CD4-positive, alpha-beta T cell (primary cell): ENCODE results near the gene ADAMTS12. TPM values are rescaled to one million over a fixed set of nuclear protein-coding genes. Genes with fewer than 3 reads are reported as not detected.

Source experiments
- ATAC-seq: fragments of 200-7000 bp; cut with Tn5 transposase; one replicate; pipeline ENCODE4 v1.10.0; 2022; ENCODE audit warnings: mild to moderate bottlenecking; ENCODE audit not compliant: poor library complexity
- CTCF ChIA-PET: fragments of 350-600 bp; sonication (Branson Sonifier 250); formaldehyde crosslinking; loops from one replicate; lab custom pipeline; 2021; ENCODE audit warnings: antibody characterized with exemption, inconsistent platforms; lab: Charles Lee
- POLR2A ChIA-PET: fragments of 350-600 bp; sonication (Branson Sonifier 250); formaldehyde crosslinking; loops from one replicate; lab custom pipeline; 2021; ENCODE audit warnings: antibody characterized with exemption, inconsistent platforms; lab: Charles Lee
- DNase-seq, 14 experiments: peaks; one replicate each; pipeline ENCODE4 v3.0.0-alpha.2; 2013 to 2020; ENCODE audit warnings: mixed read lengths in 2 of 14
- H3K27ac ChIP-seq, 2 donors: one replicate each; pipeline versions ENCODE4 v1.5.1 to v1.7.0; 2013; ENCODE audit warnings: low read length in 2 of 2, low read depth in 1 of 2, mild to moderate bottlenecking in 1 of 2
- H3K27me3 ChIP-seq, 2 experiments: 1 replicate in 1 of 2; 2 replicates in 1 of 2; pipeline versions ENCODE4 v1.6.1 to v1.7.0; 2013; ENCODE audit warnings: low read length in 2 of 2, control low read depth in 1 of 2, mild to moderate bottlenecking in 1 of 2, moderate library complexity in 1 of 2; ENCODE audit not compliant: insufficient read depth in 2 of 2, control insufficient read depth in 1 of 2
- H3K36me3 ChIP-seq: one replicate; pipeline ENCODE4 v1.6.1; 2013; ENCODE audit warnings: low read length, control low read depth; ENCODE audit not compliant: insufficient read depth
- H3K4me1 ChIP-seq: one replicate; pipeline ENCODE4 v1.6.1; 2013; ENCODE audit warnings: low read length, control low read depth; ENCODE audit not compliant: insufficient read depth
- H3K4me3 ChIP-seq: one replicate; pipeline ENCODE4 v1.5.1; 2013; ENCODE audit warnings: mild to moderate bottlenecking, low read length, moderate library complexity
- H3K9me3 ChIP-seq, 2 experiments: 1 replicate in 1 of 2; 2 replicates in 1 of 2; pipeline versions ENCODE4 v1.6.1 to v1.7.0; 2013; ENCODE audit warnings: low read length in 2 of 2, mild to moderate bottlenecking in 2 of 2, control low read depth in 1 of 2, moderate library complexity in 1 of 2; ENCODE audit not compliant: control insufficient read depth in 1 of 2, insufficient read depth in 1 of 2
- H3K27ac Mint-ChIP-seq: one replicate; pipeline ENCODE4 v1.8.0; 2020; ENCODE audit warnings: mixed read lengths
- H3K27me3 Mint-ChIP-seq: one replicate; pipeline ENCODE4 v1.8.0; 2021; ENCODE audit warnings: mixed read lengths
- H3K36me3 Mint-ChIP-seq: one replicate; pipeline ENCODE4 v1.8.0; 2021; ENCODE audit warnings: low read depth, mixed read lengths
- H3K4me1 Mint-ChIP-seq: one replicate; pipeline ENCODE4 v1.8.0; 2021; ENCODE audit warnings: low read depth, mixed read lengths
- H3K4me3 Mint-ChIP-seq: one replicate; pipeline ENCODE4 v1.8.0; 2020; ENCODE audit warnings: mild to moderate bottlenecking, mixed read lengths
- H3K9me3 Mint-ChIP-seq: one replicate; pipeline ENCODE4 v1.8.0; 2020; ENCODE audit warnings: mixed read lengths
- CTCF ChIP-seq: fragments of 200-600 bp; IDR thresholded peaks from one replicate; pipeline ENCODE4 v1.8.0; 2022; ENCODE audit warnings: antibody characterized with exemption, mild to moderate bottlenecking
- intact Hi-C, 2 experiments: fragments of 100-400 bp; cut with DNase I in 1 of 2; cut with micrococcal nuclease in 1 of 2; formaldehyde crosslinking; loops; one replicate each; pipeline versions ENCODE4 v1.15.1 to v1.9.0; 2023 to 2025; cut with DNase I, micrococcal nuclease
- total RNA-seq, 174 experiments: library from RNA in 2 of 174; stranded (reverse) in 2 of 174; gene quantifications; one replicate each; pipeline ENCODE4 v1.2.3 and lab custom pipeline; 2021 to 2026

The ADAMTS12 gene
- total RNA-seq, 2 experiments from 2014 or later: 0.06 TPM; not detected in 1

- DNase-seq: no peak
- H3K27me3 Mint-ChIP-seq: no peaks in the 10 kb centered on the region
- ATAC-seq: no peak
- Histone ChIP-seq H3K4me1 (no peaks in the 10 kb centered on the region), H3K27me3 (no peaks in the 10 kb centered on the region), H3K27ac (no peak overlapping the region), H3K9me3 (no peaks in the 10 kb centered on the region), H3K4me3 (no peak overlapping the region), H3K36me3 (peaks cover under 1% of the 10 kb centered on the region)
- H3K4me3 Mint-ChIP-seq: no peak overlapping the region
- POLR2A ChIA-PET: no interaction called here
- TF ChIP-seq CTCF: no peak
- peaks cover 16% of the 10 kb centered on the region for H3K36me3 Mint-ChIP-seq
- intact Hi-C loops: no loop called here
- H3K27ac Mint-ChIP-seq: no peak overlapping the region
- H3K4me1 Mint-ChIP-seq: no peaks in the 10 kb centered on the region
- CTCF ChIA-PET: no interaction called here
- H3K9me3 Mint-ChIP-seq: no peaks in the 10 kb centered on the region
These were observed 409.5 kb downstream of the ADAMTS12 start for GRCh38 chr5:33482335-33482734.

DNA sequence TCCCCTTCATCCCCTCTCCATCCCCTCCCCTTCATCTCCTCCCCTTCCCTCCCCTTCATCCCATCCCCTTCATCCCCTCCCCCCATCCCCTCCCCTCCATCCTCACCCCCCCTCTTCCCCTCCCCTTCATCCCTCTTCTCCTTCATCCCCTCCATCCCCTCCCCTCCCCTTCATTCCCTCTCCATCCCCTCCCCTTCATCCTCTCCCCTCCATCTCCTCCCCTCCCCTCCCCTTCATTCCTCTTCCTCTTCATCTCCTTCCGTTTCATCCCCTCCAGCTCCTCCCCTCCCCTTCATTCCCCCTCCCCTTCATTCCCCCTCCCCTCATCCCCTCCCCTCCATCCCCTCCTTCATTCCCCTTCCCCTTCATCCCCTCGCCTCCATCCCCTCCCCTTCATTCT is 410.9 kb downstream of the ADAMTS12 start:
- no peak for ATAC-seq
- ChIA-PET POLR2A (no interaction called here), CTCF (no interaction called here)
- intact Hi-C loops: no loop called here
- H3K4me3 Mint-ChIP-seq: no peak overlapping the region
- H3K4me1 ChIP-seq: no peaks in the 10 kb centered on the region
- H3K9me3 Mint-ChIP-seq: no peaks in the 10 kb centered on the region
- peaks cover 30% of the 10 kb centered on the region for H3K36me3 Mint-ChIP-seq
- no peak for TF ChIP-seq CTCF
- H3K36me3 ChIP-seq: peaks cover 9% of the 10 kb centered on the region
- no peaks in the 10 kb centered on the region for H3K27me3 Mint-ChIP-seq
- DNase-seq: no peak
- H3K27ac Mint-ChIP-seq: no peak overlapping the region
- H3K27me3 ChIP-seq: no peaks in the 10 kb centered on the region
- no peak overlapping the region for H3K27ac ChIP-seq
- H3K9me3 ChIP-seq: no peaks in the 10 kb centered on the region
- no peak overlapping the region for H3K4me3 ChIP-seq
- no peaks in the 10 kb centered on the region for H3K4me1 Mint-ChIP-seq

DNA sequence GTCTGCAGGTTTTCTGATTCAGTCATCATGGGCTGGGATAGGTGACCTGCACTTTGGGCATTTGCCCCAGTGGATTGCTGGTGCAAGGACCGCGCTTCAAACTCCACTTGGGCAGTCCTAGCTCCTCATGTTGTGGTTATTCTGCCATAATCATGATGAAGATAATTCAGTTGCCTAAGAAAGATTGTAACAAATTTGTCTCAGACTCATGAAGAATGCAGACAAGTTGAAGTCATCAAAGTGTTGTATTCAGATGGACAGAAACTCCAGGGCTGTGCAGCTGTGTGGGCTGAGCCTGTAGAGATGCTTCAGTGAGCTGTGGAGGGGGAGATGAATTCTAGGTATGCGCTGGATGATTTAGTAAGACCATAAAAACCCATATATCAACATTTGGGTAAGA is 412.5 kb downstream of the ADAMTS12 start:
- peaks cover 0 to 1% of the 10 kb centered on the region in 2 experiments for H3K9me3 ChIP-seq
- H3K27me3 ChIP-seq: no peaks in the 10 kb centered on the region
- H3K4me1 Mint-ChIP-seq: no peaks in the 10 kb centered on the region
- no peaks in the 10 kb centered on the region for H3K4me1 ChIP-seq
- TF ChIP-seq CTCF: no peak
- no peak for DNase-seq
- H3K27me3 Mint-ChIP-seq: no peaks in the 10 kb centered on the region
- ATAC-seq: no peak
- peaks cover 6% of the 10 kb centered on the region for H3K9me3 Mint-ChIP-seq
- H3K27ac ChIP-seq: no peak overlapping the region
- CTCF ChIA-PET: no interaction called here
- POLR2A ChIA-PET: no interaction called here
- H3K27ac Mint-ChIP-seq: no peak overlapping the region
- H3K36me3 Mint-ChIP-seq: peaks cover 46% of the 10 kb centered on the region
- no peak overlapping the region for H3K4me3 ChIP-seq
- H3K4me3 Mint-ChIP-seq: no peak overlapping the region
- intact Hi-C loops: no loop called here
- H3K36me3 ChIP-seq: peaks cover 20% of the 10 kb centered on the region
